Measurements from ENCODE around the gene ASCL2.
A peak's percentile ranks its signal among the peaks of the same experiment; 100 is the strongest.

DNA sequence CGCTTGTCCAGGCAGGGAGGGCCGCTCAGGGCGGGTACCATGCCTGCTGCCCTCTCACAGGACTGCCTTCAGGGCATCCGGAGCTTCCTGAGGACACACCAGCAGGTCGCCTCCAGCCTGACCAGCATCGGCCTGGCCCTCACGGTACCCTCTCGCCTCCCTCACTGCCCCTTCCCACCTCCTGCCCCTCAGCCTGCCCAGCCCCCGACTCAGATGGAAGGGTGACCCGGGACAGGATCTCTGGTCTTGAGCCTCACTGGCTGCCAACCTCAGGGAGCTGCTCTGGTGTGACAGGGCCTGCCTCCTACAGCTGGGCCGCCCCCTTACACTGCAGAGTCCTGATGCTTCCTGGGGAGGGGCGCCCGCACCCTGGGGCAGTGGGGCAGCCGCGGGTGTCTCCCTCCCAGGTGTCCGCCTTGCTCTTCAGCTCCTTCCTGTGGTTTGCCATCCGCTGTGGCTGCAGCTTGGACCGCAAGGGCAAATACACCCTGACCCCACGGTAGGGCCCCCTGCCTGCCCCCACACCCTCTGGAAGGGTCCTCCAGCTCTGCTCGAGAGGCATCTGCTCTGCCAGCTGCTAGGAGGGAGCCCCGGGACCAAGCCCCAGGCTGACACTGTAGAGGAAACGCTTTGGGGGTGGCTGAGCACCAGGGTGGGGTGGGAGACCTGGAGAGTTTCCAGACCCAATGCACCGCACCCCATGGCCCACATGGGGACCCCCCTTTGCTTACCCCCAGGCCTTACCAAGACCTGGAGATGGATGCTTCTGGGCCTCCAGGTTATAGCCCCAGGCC is 46.0 kb upstream of the ASCL2 start:
- TF ChIP-seq, protein P1, sequence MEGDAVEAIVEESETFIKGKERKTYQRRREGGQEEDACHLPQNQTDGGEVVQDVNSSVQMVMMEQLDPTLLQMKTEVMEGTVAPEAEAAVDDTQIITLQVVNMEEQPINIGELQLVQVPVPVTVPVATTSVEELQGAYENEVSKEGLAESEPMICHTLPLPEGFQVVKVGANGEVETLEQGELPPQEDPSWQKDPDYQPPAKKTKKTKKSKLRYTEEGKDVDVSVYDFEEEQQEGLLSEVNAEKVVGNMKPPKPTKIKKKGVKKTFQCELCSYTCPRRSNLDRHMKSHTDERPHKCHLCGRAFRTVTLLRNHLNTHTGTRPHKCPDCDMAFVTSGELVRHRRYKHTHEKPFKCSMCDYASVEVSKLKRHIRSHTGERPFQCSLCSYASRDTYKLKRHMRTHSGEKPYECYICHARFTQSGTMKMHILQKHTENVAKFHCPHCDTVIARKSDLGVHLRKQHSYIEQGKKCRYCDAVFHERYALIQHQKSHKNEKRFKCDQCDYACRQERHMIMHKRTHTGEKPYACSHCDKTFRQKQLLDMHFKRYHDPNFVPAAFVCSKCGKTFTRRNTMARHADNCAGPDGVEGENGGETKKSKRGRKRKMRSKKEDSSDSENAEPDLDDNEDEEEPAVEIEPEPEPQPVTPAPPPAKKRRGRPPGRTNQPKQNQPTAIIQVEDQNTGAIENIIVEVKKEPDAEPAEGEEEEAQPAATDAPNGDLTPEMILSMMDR (IDR thresholded peaks at IDR 0.05 in 8 of 11, conservative IDR thresholded peaks at IDR 0.05 in 3 of 11) = no peak
- TF ChIP-seq POLR2A (IDR thresholded peaks at IDR 0.05) (no peak), POLR2AphosphoS5 (IDR thresholded peaks at IDR 0.05) (peak in 1 of 3 donors; percentile 9)

Measured in spleen (tissue), 7 donors.